Superior temporal gyrus (tissue), 1 donor: ENCODE data around the gene GMPR.
A peak's percentile ranks its signal among the peaks of the same experiment; 100 is the strongest.

Experiments used
- DNase-seq: peaks from one replicate; pipeline ENCODE4 v3.0.0-alpha.2; 2016; ENCODE audit errors: extremely low spot score

GMPR gene

DNA sequence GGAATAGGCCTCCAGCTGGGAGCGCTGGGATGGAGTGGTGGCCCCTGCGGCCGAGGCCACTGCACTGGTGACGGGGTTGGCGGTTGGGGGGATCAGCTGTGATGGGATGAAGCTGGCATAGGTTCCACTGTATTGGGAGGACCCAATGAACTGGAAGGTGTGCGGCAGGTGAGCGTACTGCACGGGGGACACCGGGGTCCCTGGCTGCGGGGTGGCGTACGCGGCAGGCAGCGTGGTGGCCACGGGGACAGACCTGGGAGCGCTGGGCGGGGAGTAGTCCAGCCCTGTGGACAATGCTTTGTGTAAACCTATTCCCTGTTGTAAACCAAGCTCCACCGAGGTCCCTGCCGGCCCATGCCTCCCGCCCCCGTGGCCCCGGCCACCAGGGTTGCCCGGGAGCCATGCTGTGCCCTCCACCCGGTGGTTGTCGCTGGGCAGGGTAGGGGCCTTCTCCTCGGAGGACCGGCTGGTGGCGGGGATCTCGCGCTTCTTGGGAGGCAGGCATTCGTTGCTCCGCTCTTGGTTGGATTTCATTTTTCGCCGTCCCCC is 89.5 kb downstream of the GMPR start:
- DNase-seq, result no peak

DNA sequence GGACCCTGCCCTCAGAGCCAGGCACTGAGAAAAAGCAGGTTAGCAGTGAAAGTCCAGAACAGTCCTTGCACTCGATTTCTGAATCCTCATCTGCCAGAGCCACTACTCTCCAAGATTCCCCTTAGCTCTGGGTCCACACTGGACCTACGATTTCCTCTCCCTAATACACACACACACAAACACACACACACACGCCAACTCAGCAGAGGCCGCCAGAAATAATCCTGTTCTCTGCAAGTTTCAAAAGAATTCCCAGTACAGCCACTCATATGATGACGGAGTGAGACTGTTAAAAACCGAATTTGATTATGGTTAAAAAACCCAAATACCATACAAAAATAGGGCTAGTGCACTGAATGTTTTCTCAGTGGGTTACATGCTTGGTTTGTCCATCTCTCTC is 90.8 kb downstream of the GMPR start:
- no peak for DNase-seq

DNA sequence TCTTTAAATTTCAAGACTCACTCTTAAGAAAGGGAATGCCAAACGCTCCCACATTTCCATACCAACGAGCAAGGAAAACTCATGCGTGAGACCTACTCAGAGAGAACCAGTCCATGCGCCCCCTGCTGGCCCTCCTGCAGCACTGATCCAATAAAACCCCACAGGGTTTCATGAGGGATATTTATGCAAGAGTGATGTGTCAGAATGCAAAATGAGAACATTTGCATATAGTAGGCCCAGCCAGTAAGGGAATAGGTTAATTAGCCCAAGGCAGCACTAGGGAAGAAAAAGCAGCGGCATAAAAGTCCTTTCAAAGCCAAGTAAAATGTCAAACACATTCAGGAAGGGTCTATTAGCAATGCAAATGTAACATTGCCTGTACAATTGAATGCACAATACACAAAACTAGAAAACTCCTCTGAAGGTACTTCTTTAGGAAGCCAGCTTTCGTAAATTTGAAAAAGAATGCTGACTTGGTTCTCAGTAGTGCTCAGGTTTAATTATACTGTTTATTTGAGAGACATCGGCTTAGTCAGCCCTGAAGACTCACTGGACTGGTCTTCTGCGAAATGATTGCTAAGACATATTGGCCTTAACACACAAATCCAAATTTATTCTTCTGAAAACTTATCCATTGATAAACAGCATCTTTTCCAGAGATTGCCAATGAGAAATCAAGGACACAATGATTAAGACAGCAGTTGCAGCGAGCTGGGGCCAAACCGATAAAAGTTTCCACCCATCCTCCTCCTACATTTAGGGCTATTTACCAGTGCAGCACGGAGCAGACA is 93.2 kb downstream of the GMPR start:
- peak; percentile 94 for DNase-seq

DNA sequence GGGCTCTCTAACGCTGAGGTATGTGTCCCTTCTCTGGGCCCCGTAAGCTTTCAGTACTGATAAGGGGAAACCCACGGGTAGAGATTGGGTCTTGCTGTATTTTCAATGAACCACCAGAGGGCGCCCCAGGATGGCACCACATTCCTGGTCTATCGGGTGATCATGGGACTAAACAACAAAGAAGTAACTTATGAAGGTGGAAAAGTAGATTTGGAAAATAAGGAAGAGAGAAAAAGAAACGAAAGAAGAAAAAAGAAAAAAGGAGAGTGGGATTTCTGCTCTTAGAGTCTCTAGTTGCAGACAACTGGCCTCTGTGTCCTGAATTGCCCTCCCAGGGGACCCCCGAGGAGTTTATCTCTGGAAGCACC is 93.8 kb downstream of the GMPR start:
- DNase-seq, result peak; percentile 95

DNA sequence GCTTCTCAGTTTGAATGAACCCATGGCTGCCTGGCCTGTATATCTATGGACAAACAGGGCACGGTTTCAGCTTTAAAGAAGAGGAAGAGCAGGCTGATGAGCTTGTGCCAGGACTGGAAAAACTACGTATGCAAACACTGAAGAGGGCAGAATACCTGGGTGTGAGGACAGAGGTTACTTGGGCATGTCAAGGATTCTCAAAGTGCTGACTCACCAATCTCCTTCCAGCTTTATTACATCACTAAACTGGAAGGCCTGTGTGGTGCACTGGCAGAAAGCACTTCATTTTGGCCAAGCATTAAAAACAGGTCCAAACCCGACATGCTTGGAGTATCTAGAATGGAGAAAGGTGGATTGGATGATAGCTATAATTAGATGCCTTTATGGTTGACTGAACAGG is 95.2 kb downstream of the GMPR start:
- no peak for DNase-seq

DNA sequence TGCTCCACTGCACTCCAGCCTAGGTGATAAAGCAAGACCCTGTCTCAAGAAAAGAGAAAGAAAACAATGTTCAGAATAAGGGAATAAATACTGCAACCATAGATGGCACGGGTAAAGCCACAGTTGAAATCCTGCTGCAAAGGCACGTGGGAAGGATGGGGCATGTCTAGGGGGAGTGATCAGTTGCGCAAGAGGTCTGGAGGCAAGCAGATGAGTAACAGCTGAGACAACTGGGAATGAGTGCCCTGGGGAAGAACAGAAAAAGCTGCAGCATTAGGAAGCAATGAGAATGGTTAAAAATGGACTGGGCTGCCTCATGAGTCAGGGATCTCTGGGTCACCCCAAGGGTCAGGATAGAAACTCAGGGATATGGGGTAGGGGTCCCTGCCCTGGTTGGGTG is 96.3 kb downstream of the GMPR start:
- DNase-seq, result no peak

DNA sequence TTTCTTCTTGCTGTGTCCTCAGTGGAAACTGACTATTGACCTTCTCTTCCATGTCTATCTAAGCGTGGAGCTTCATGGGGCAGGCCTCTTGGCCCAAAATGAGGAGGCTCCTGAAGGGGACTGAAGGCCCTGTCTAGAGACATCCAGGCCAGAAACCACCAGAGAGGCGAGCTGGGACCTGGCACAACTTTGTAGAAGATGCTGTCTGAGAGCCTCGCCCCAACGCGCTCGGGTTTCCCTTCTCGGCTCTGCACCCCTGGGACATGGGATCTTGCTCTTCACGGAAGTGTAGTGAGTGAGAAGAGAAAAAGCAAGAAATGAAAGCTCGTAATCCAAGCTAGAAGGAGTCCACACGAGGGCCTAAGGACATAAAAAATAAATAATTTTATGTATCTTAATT is 96.8 kb downstream of the GMPR start:
- no peak for DNase-seq

DNA sequence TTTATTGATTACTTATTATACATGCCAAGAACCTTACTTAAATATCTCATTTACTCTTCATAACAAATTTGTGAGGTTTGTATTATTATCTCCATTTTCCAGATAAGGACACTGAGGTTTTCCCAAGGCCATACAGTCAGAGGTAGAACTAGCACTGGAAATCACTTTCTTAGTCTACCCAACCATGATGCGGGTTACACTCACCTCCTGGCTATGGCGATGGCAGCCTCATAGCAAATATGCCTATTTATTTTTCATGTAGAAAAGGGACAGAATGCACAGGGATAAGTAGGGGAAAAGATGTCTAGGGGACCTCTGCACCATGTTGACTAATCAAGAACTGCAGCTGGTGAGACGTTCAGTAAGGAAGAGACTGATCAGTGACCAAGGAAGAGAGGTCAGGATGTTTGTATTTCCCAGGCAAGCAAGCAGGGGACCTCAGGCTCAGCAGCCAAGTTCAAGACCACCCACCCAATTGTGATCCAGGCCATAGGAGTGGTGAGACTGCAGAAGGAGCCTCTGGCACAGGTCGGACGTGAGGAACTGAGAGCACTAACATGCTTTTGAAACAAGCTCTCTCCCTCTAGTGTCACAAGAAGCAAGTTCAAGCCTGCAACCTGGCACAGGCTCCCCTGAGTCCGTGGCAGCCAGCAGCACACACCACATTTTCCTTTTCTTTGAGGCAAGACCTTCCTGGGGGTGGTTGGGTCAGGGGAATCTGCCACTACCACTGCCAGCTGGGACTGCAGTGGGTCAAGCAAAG is 97.8 kb downstream of the GMPR start:
- no peak for DNase-seq

DNA sequence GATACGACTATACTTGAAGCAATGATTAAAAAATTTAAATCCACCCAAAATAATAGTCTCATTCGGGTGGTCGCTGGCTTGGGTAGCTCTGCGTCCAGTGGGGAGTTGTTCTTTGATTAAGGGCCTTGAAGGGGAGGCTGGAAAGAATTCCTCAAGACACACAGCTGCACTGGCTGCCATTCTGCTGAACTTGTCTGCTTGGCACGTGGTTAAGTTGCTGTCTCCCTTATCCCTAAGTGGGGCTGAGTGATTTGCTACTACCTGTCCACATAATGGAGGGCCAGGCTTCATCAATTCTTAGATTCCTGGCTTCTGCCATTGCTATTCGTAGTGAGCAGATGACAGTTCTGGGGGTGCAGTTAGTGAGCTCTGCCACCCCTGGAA is 98.5 kb downstream of the GMPR start:
- no peak for DNase-seq

DNA sequence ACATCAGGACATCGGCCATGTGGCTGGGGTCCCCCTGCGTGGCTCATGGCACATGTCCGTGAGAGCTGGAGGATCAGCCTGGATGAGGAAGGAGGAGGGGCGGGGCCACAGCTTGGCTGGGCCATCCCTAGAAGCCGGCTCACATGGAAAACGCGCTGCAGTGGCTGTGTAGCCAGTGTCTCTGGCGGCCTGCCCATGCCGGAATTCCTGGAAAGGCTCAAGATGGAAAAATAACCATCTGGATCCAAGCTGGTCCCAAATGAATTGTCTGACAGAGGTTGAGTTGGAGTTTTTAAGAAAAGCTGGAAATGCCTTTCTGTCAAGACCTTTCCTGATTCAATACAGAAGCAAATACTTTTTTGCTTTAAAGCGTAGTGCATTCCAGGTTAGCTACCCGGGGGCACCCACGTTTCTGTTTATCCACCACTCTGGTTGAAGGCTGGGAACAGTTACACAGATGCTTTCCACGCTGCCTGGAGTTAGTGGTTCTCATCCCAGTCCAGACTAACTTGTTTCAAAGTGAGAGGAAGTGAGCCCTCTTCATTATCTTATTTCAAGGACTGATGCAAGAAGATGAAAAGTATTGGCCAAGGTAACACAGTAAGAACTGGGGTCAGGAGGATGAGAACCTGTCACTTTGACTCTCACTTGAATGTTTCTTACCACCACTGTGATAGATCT is 99.0 kb downstream of the GMPR start:
- DNase-seq, result peak; percentile 66

DNA sequence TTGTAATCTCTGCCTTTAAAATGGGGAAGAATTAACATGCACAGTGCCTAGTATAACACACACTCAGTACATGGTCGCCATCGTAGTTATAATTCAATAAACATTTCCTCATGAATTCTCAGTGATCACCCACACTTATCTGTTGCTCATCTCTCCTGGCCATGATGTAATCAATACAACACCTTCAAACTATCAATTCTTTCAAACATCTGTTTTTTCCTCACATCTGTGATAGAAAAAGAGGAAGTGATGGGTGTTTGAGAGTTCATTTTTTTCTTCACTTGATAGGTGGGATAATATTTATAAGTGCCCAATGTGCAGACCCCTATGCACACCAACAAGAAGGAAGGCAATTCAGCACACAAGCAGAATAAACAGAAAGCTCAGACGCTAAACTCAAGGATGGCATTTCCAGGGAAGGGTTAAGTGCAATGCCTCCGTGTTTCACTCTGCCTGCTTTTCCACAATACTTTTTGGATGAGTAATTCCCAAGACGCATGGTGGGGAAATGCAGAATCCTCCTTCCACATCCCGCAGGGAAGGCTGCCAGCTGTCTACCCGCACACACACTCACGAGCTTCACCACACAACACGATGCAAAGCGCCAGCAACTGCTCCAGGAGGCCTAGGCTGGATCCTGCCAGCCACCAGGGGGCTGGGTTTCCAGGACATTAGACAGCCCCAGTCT is 100.3 kb downstream of the GMPR start:
- DNase-seq, result peak; percentile 70

DNA sequence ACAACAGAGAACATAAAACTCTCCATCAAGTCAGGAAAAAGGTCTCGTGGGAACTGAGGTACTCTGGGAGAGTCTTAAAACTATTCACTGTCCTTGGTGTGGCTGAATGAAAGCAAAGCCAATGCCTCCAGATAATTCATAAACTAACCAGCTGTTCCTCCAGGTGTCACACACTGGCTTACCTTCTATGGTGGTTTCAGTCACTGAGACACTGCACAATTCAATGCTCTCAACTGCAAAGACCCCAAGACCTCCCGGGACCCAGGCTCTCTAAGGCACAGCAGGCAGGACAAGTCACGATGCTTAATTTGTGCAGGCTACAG is 100.8 kb downstream of the GMPR start:
- DNase-seq, result no peak

DNA sequence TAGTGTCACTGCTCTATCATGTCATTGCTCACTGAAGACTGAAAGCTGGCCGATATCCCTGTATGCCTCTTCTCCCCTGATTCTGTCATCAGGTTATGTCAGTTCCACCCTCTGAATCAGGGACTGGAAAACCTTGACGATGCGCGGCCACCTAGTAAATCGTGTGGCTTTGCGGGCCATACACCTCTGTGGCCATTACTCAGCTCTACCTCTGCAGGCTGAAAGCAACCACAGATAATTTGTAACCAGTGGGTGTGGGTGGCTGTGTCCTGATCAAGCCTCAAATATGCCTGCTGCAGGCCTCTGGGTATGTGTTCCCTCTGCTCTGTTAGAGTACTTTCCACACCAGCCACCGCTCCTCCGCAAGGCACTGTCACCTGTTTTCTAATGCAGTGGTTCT is 105.2 kb downstream of the GMPR start:
- DNase-seq, result no peak

DNA sequence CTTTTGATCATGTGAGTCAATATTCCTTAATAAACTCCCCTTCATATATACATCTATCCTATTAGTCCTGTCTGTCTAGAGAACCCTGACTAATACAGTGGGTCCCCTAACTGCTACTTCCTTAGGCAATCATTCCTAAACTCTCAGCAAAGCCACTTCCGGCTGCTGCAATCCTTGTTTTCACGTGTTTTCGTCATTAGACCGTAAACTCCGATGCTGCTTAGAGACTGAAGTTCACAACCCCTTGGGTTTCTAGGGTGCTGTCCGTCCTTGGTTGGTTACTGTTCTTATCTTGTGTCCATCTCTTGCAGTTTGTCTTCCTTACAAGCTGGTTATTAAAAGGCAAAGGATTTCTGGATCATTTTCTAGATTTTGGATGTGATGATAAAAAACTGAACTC is 106.4 kb downstream of the GMPR start:
- DNase-seq, result no peak
